Stimulated activated CD8-positive, alpha-beta memory T cell treated with anti-CD3 and anti-CD28 coated beads, Interleukin-12 subunit alpha, Interleukin-12 subunit beta, amount 100 ng/mL, for 4 hours (primary cell): ENCODE data around the gene LACRT.

Source experiments
- DNase-seq: peaks from one replicate; pipeline ENCODE4 v3.0.0-alpha.2; 2020; ENCODE audit warnings: low read depth

LACRT gene

GRCh38 chr12:54601841-54602240 lies 32.9 kb downstream of the LACRT start:
- no peak for DNase-seq

GRCh38 chr12:54598970-54599369 lies 35.7 kb downstream of the LACRT start:
- DNase-seq: no peak

GRCh38 chr12:54596526-54596946 lies 38.2 kb downstream of the LACRT start:
- peak; percentile 9 for DNase-seq

- no peak for DNase-seq
Observed at GRCh38 chr12:54595471-54595870, 39.2 kb downstream of the LACRT start.

- DNase-seq: no peak
Observed at GRCh38 chr12:54593725-54594124, 41.0 kb downstream of the LACRT start.

- no peak for DNase-seq
Observed at GRCh38 chr12:54593135-54593534, 41.6 kb downstream of the LACRT start.

- no peak for DNase-seq
Observed at GRCh38 chr12:54592316-54592715, 42.4 kb downstream of the LACRT start.

GRCh38 chr12:54590978-54591591 lies 43.6 kb downstream of the LACRT start:
- no peak for DNase-seq

- no peak for DNase-seq
Observed at GRCh38 chr12:54589964-54590363, 44.7 kb downstream of the LACRT start.

- no peak for DNase-seq
Observed at GRCh38 chr12:54588890-54589267, 45.8 kb downstream of the LACRT start.

- no peak for DNase-seq
Observed at GRCh38 chr12:54588110-54588889, 46.4 kb downstream of the LACRT start, which contains the start of gene PPP1R1A. Gene PPP1R1A (minus strand): TSS chr12:54588659. CDS start chr12:54588488, 171 bp downstream.

- no peak for DNase-seq
Observed at GRCh38 chr12:54587315-54587873, 47.3 kb downstream of the LACRT start.

- DNase-seq: no peak
Observed at GRCh38 chr12:54586620-54587019, 48.1 kb downstream of the LACRT start.

GRCh38 chr12:54585243-54585642 lies 49.5 kb downstream of the LACRT start:
- no peak for DNase-seq

GRCh38 chr12:54584128-54584527 lies 50.6 kb downstream of the LACRT start:
- DNase-seq: no peak

- no peak for DNase-seq
Observed at GRCh38 chr12:54583726-54584125, 51.0 kb downstream of the LACRT start.

GRCh38 chr12:54581412-54581811 lies 53.3 kb downstream of the LACRT start:
- DNase-seq: no peak
